Astrocyte (in vitro differentiated cells and primary cell): ENCODE results near the gene CLEC16A. TPM values are rescaled to one million over a fixed set of nuclear protein-coding genes. Genes with fewer than 3 reads are reported as not detected.

Source experiments
- DNase-seq: peaks from one replicate; pipeline ENCODE4 v3.0.0-alpha.2; 2010; ENCODE audit warnings: low read depth
- FAIRE-seq: peaks from 2 replicates; lab custom pipeline; 2011; peaks lifted over from hg19 to GRCh38; lab: Jason Lieb, UNC
- H2AFZ ChIP-seq: 2 replicates; pipeline ENCODE4 v1.6.0; 2012; ENCODE audit warnings: low read depth, low read length, inconsistent platforms
- H3K27ac ChIP-seq: 2 replicates; pipeline ENCODE4 v1.5.1; 2011; ENCODE audit warnings: low read depth, low read length, inconsistent platforms
- H3K27me3 ChIP-seq: 2 replicates; pipeline ENCODE4 v1.6.0; 2011; ENCODE audit warnings: low read length, inconsistent platforms; ENCODE audit not compliant: insufficient read depth
- H3K36me3 ChIP-seq: 2 replicates; pipeline ENCODE4 v1.5.1; 2011; ENCODE audit warnings: low read length, inconsistent platforms; ENCODE audit not compliant: insufficient read depth
- H3K4me1 ChIP-seq: 2 replicates; pipeline ENCODE4 v1.5.1; 2011; ENCODE audit warnings: low read length, inconsistent platforms; ENCODE audit not compliant: insufficient read depth
- H3K4me2 ChIP-seq: 2 replicates; pipeline ENCODE4 v1.6.0; 2012; ENCODE audit warnings: low read length, inconsistent platforms
- H3K4me3 ChIP-seq: 2 replicates; pipeline ENCODE4 v1.5.1; 2011; ENCODE audit warnings: low read depth, mild to moderate bottlenecking, low read length, inconsistent platforms; ENCODE audit not compliant: insufficient read depth
- H3K79me2 ChIP-seq: 2 replicates; pipeline ENCODE4 v1.6.0; 2012; ENCODE audit warnings: mild to moderate bottlenecking, low read length, inconsistent platforms; ENCODE audit not compliant: insufficient read depth
- H3K9ac ChIP-seq: 2 replicates; pipeline ENCODE4 v1.6.0; 2012; ENCODE audit warnings: mild to moderate bottlenecking, low read length, inconsistent platforms
- H3K9me3 ChIP-seq: 2 replicates; pipeline ENCODE4 v1.5.1; 2012; ENCODE audit warnings: low read depth, mild to moderate bottlenecking, low read length, inconsistent platforms; ENCODE audit not compliant: insufficient read depth
- H4K20me1 ChIP-seq: 2 replicates; pipeline ENCODE4 v1.6.0; 2012; ENCODE audit warnings: low read length, inconsistent platforms; ENCODE audit not compliant: insufficient read depth
- H3K27ac Mint-ChIP-seq: one replicate; pipeline ENCODE4 v1.8.0; 2021; ENCODE audit warnings: mild to moderate bottlenecking, mixed read lengths; ENCODE audit not compliant: unreplicated experiment
- H3K27me3 Mint-ChIP-seq: one replicate; pipeline ENCODE4 v1.8.0; 2021; ENCODE audit warnings: low read depth, mixed read lengths; ENCODE audit not compliant: unreplicated experiment
- H3K36me3 Mint-ChIP-seq: one replicate; pipeline ENCODE4 v1.8.0; 2021; ENCODE audit warnings: low read depth, mixed read lengths; ENCODE audit not compliant: unreplicated experiment
- H3K4me1 Mint-ChIP-seq: one replicate; pipeline ENCODE4 v1.8.0; 2021; ENCODE audit warnings: low read depth, mixed read lengths; ENCODE audit not compliant: unreplicated experiment
- H3K4me3 Mint-ChIP-seq: one replicate; pipeline ENCODE4 v1.8.0; 2021; ENCODE audit warnings: mild to moderate bottlenecking, moderate library complexity, mixed read lengths; ENCODE audit not compliant: unreplicated experiment
- H3K9me3 Mint-ChIP-seq: one replicate; pipeline ENCODE4 v1.8.0; 2021; ENCODE audit warnings: mild to moderate bottlenecking, mixed read lengths; ENCODE audit not compliant: unreplicated experiment
- EZH2 ChIP-seq: IDR thresholded peaks from 2 replicates; pipeline ENCODE4 v1.6.1; 2012; ENCODE audit warnings: mild to moderate bottlenecking, low read length, inconsistent platforms; ENCODE audit not compliant: insufficient read depth
- total RNA-seq: library from RNA; stranded (reverse); gene quantifications from 2 replicates; pipeline ENCODE4 v1.2.1, GENCODE V29; 2021
- TF ChIP-seq, protein P1 (sequence below): IDR thresholded peaks from 2 replicates; pipeline ENCODE4 v1.5.1; 2011; ENCODE audit warnings: low read depth, mild to moderate bottlenecking, inconsistent platforms, low read length, moderate library complexity; ENCODE audit not compliant: insufficient read depth

CLEC16A gene
- total RNA-seq, 1 donor from 2014 or later = 31.7 TPM

DNA sequence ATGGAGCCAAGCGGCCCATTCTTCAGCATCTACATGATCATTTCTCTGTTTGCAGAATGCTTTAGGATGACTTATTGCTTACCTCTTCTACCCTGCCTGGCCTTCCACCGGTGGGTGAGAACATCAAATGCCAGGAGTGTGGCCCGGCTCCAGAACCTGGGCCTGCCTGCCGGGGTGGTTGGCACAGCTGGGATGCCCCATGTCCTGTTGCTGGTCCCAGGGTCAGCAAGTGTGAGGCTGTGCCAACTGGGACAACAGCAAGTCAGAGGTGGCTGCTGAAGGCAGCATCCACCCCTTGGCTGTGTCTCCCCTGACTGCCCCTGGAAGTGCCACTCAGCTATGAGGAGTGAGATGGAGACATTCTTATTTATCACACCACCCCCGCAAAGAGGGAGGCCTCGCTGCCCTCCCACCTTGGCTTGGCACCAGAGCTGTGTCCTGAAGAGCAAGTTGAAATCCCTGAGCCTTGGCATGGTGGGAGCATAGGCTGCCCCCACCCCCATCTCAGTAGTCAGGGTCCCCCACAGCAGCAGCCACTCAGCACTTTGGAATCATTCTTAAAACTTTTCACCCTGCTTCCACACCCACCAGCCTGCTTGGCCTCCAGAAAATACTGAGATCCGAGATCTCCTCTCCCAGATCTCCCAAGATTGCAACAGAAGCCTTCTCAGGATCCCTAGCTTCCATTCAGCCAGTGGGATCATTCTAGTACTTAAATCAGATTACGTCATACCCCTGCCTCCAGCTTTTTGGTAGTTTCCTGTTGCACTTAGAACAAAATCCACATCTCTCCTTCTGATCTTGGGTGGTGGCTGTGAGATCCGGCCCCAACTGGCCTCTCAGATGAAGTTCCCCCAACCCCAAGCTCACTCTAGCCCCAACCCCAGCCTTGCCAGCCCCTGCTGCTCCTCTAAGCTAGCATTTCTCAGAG is 184.1 kb downstream of the CLEC16A start:
- Mint-ChIP-seq H3K27me3 (peaks cover 2% of the 10 kb centered on the region), H3K27ac (peak overlapping the region; percentile 77), H3K4me1 (peaks cover 33% of the 10 kb centered on the region), H3K36me3 (peaks cover 23% of the 10 kb centered on the region), H3K9me3 (no peaks in the 10 kb centered on the region), H3K4me3 (peak overlapping the region; percentile 37)
- peak overlapping the region; percentile 21 for H3K9ac ChIP-seq
- no peak overlapping the region for H3K4me3 ChIP-seq
- H3K27me3 ChIP-seq = no peaks in the 10 kb centered on the region
- no peaks in the 10 kb centered on the region for H3K9me3 ChIP-seq
- H3K36me3 ChIP-seq = peaks cover 9% of the 10 kb centered on the region
- peaks cover 7% of the 10 kb centered on the region for H3K4me1 ChIP-seq
- H4K20me1 ChIP-seq = no peaks in the 10 kb centered on the region
- FAIRE-seq (no peak), DNase-seq (peak; percentile 44)
- H3K79me2 ChIP-seq = no peaks in the 10 kb centered on the region
- no peak overlapping the region for H3K27ac ChIP-seq
- no peak overlapping the region for H3K4me2 ChIP-seq
- no peak overlapping the region for H2AFZ ChIP-seq
- TF ChIP-seq, protein P1, sequence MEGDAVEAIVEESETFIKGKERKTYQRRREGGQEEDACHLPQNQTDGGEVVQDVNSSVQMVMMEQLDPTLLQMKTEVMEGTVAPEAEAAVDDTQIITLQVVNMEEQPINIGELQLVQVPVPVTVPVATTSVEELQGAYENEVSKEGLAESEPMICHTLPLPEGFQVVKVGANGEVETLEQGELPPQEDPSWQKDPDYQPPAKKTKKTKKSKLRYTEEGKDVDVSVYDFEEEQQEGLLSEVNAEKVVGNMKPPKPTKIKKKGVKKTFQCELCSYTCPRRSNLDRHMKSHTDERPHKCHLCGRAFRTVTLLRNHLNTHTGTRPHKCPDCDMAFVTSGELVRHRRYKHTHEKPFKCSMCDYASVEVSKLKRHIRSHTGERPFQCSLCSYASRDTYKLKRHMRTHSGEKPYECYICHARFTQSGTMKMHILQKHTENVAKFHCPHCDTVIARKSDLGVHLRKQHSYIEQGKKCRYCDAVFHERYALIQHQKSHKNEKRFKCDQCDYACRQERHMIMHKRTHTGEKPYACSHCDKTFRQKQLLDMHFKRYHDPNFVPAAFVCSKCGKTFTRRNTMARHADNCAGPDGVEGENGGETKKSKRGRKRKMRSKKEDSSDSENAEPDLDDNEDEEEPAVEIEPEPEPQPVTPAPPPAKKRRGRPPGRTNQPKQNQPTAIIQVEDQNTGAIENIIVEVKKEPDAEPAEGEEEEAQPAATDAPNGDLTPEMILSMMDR = no peak
- TF ChIP-seq EZH2 = no peak

DNA sequence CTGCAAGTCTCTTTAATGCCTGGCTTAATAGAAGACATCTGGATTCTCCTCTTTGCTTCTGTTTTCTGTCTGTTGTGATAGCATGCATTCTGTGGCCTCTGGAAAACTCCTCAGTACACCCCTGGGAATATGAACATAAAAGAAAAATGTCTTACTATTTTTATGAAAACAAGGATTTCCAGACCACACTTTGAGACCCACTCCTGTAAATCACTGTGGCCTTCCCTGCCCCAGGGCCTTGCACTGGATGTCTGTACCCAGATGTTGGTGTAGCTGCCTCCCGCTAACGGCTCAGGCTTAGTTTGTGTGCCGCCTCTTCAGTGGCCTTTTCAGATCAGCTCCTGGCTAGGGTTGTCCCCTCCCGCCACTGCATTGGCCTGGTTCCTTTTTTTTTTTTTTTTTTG is 185.0 kb downstream of the CLEC16A start:
- H3K4me3 ChIP-seq = no peak overlapping the region
- no peaks in the 10 kb centered on the region for H3K9me3 Mint-ChIP-seq
- no peaks in the 10 kb centered on the region for H3K27me3 ChIP-seq
- no peak overlapping the region for H3K4me2 ChIP-seq
- no peaks in the 10 kb centered on the region for H4K20me1 ChIP-seq
- no peaks in the 10 kb centered on the region for H3K9me3 ChIP-seq
- H3K36me3 Mint-ChIP-seq = peaks cover 19% of the 10 kb centered on the region
- FAIRE-seq (no peak), DNase-seq (no peak)
- no peak overlapping the region for H3K4me3 Mint-ChIP-seq
- TF ChIP-seq, protein P1 = no peak
- no peak for TF ChIP-seq EZH2
- H3K27ac Mint-ChIP-seq = no peak overlapping the region
- H3K27me3 Mint-ChIP-seq = peaks cover 2% of the 10 kb centered on the region
- no peak overlapping the region for H2AFZ ChIP-seq
- H3K9ac ChIP-seq = no peak overlapping the region
- H3K4me1 ChIP-seq = peaks cover 15% of the 10 kb centered on the region
- peaks cover 42% of the 10 kb centered on the region for H3K4me1 Mint-ChIP-seq
- H3K27ac ChIP-seq = no peak overlapping the region
- H3K79me2 ChIP-seq = no peaks in the 10 kb centered on the region
- H3K36me3 ChIP-seq = peaks cover 4% of the 10 kb centered on the region
